Adrenal gland (tissue), 12 donors: Measurements from ENCODE around the gene RPS6KA2. TPM values are rescaled to one million over a fixed set of nuclear protein-coding genes. Genes with fewer than 3 reads are reported as not detected.

Source experiments
- DNase-seq, 7 donors: peaks; one replicate each; pipeline ENCODE4 v3.0.0-alpha.2; 2019 to 2020
- H3K27ac ChIP-seq, 5 donors: fragments of 200-600 bp; sonication (generic) in 4 of 5; 1 replicate in 3 of 5; 2 replicates in 2 of 5; pipeline versions ENCODE4 v1.5.1 to v1.8.0; 2016 to 2020; ENCODE audit warnings: mild to moderate bottlenecking in 1 of 5
- H3K27me3 ChIP-seq: fragments of 200-600 bp; 2 replicates; pipeline ENCODE4 v1.8.0; 2021
- H3K36me3 ChIP-seq, 2 donors: fragments of 200-600 bp; replicated peaks in 1 of 2; 1 replicate in 1 of 2; 2 replicates in 1 of 2; pipeline versions ENCODE4 v1.5.1 to v1.8.0; 2018 to 2022
- H3K4me1 ChIP-seq, 2 donors: fragments of 200-600 bp; replicated peaks in 1 of 2; 1 replicate in 1 of 2; 2 replicates in 1 of 2; pipeline versions ENCODE4 v1.5.1 to v1.8.0; 2018 to 2021
- H3K4me3 ChIP-seq, 4 donors: fragments of 200-600 bp; sonication (generic) in 3 of 4; one replicate each; pipeline ENCODE4 v1.5.1; 2016 to 2018
- H3K9me3 ChIP-seq, 3 donors: fragments of 200-600 bp; sonication (generic) in 1 of 3; replicated peaks in 1 of 3; 1 replicate in 2 of 3; 2 replicates in 1 of 3; pipeline versions ENCODE4 v1.5.1 to v1.8.0; 2016 to 2021
- POLR2A ChIP-seq, 2 donors: fragments of 450-650 bp; IDR thresholded peaks; one replicate each; pipeline ENCODE4 v1.6.1; 2017; ENCODE audit warnings: antibody characterized with exemption in 2 of 2, mild to moderate bottlenecking in 2 of 2, moderate library complexity in 1 of 2
- WGBS, 4 donors: extraction: QIAGEN DNeasy Blood & Tissue Kit in 2 of 4; methylation state at CpG; one replicate each; pipeline versions ENCODE4 v1.1.5 to v1.1.7; 2013 to 2017; 5-methylcytosine and 5-hydroxymethylcytosine counted together
- intact Hi-C, 2 donors: fragments of 100-400 bp; cut with DNase I; formaldehyde crosslinking; loops; one replicate each; pipeline versions ENCODE4 v1.14.1 to v1.15.0; 2022 to 2023
- polyA plus RNA-seq, 3 donors: library from polyadenylated mRNA; stranded (reverse); fragments of 200-250 nt in 2 of 3; fragments of 350-450 nt in 1 of 3; fragmentation: Illumina TruSeq in 1 of 3; extraction: RNeasy Lipid Tissue Mini Kit (QIAGEN cat#74804) in 1 of 3; gene quantifications; one replicate each; pipeline ENCODE4 v1.2.3, GENCODE V29; 2013 to 2014
- total RNA-seq, 9 donors: library from RNA; depleted of rRNA in 4 of 9; stranded (reverse); fragments of >200 nt in 4 of 9; fragments of 120-200 nt in 1 of 9; fragmentation: NEBNext Ultra II Directional in 1 of 9; extraction: Animal tissue kit (Norgen Biotek cat#: 25700) in 1 of 9; gene quantifications; one replicate each; pipeline versions ENCODE4 v1.1.0 to v1.2.4, GENCODE V29; 2013 to 2023
- TF ChIP-seq, protein P1 (sequence below), 6 experiments: fragments of 450-650 bp in 4 of 6; fragments of 200-600 bp in 2 of 6; sonication (generic) in 1 of 6; IDR thresholded peaks; 1 replicate in 5 of 6; 2 replicates in 1 of 6; pipeline versions ENCODE4 v1.5.1 to v1.8.0; 2016 to 2021; ENCODE audit warnings: antibody characterized with exemption in 6 of 6, mild to moderate bottlenecking in 2 of 6, moderate library complexity in 1 of 6
- donor health status: healthy with polysubstance abuse.
- donor health status: Bipolar disorder and iron deficiency.
- donor health status: DM: yes; HTN: yes; CAD: no.
- donor health status: DM: no; HTN: no; CAD: no.
- donor health status: DM: no; HTN: no; CAD: no.
- donor health status: DM: yes; HTN: yes; CAD: no.

Gene RPS6KA2
- total and polyA plus RNA-seq, 12 donors: 7.0 to 40.4 (median 26.2) TPM

DNA sequence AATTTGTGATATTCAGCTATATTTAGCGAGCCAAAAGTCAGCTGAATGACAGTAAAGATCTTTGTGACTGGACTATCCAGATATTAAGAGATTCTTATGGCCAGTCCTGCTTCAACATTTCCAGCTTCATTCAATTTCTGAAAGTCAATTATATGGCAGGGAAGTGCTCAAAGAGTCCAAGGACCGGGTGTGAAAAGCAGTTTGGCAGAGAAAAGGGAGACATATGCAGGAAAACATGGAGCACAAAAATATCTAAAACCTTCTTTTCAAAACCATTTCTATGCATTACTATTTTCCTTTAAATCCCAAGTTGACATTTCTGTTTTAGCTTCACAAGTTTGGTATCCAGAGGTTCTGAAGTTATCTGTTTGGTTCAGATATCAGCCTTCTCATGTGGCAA lies 249.3 kb downstream of the RPS6KA2 start:
- WGBS, 4 donors: 46 to 75% (median 48%) methylated on average over 2 of the region's 2 CpGs
- DNase-seq: no peak
- peaks cover 6 to 13% of the 10 kb centered on the region in 2 donors for H3K4me1 ChIP-seq
- no peak overlapping the region for H3K4me3 ChIP-seq
- H3K27me3 ChIP-seq: no peaks in the 10 kb centered on the region
- intact Hi-C loops: no loop called here
- H3K27ac ChIP-seq: no peak overlapping the region
- no peaks in the 10 kb centered on the region for H3K9me3 ChIP-seq
- H3K36me3 ChIP-seq: no peaks in the 10 kb centered on the region
- no peak for TF ChIP-seq POLR2A (IDR thresholded peaks at IDR 0.05)
- TF ChIP-seq, protein P1, sequence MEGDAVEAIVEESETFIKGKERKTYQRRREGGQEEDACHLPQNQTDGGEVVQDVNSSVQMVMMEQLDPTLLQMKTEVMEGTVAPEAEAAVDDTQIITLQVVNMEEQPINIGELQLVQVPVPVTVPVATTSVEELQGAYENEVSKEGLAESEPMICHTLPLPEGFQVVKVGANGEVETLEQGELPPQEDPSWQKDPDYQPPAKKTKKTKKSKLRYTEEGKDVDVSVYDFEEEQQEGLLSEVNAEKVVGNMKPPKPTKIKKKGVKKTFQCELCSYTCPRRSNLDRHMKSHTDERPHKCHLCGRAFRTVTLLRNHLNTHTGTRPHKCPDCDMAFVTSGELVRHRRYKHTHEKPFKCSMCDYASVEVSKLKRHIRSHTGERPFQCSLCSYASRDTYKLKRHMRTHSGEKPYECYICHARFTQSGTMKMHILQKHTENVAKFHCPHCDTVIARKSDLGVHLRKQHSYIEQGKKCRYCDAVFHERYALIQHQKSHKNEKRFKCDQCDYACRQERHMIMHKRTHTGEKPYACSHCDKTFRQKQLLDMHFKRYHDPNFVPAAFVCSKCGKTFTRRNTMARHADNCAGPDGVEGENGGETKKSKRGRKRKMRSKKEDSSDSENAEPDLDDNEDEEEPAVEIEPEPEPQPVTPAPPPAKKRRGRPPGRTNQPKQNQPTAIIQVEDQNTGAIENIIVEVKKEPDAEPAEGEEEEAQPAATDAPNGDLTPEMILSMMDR (IDR thresholded peaks at IDR 0.05): no peak

DNA sequence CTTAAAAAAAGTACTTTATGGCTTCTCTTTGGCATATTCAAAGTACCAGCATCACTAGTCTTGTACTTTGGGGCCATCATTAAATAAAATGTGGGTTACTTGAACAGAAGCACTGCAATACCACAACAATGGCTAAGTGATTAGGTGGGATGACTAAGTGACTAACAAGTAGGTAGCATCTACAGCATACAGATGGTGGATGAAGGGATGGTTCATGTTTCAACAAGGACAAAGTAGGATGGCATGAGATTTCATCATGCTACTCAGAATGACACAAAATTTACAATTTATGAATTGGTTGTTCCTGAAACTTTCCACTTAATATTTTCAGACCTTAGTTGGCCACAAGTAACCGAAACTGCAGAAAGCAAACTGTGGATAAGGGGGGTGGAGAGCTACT lies 252.0 kb downstream of the RPS6KA2 start:
- 93 to 100% (median 99%) methylated on average over 1 of the region's 1 CpG for WGBS, 4 donors
- no peak overlapping the region for H3K4me3 ChIP-seq
- no peak for DNase-seq
- no peaks in the 10 kb centered on the region for H3K27me3 ChIP-seq
- no peak for TF ChIP-seq POLR2A (IDR thresholded peaks at IDR 0.05)
- TF ChIP-seq, protein P1 (IDR thresholded peaks at IDR 0.05): no peak
- peaks cover 0 to 6% of the 10 kb centered on the region in 2 donors for H3K4me1 ChIP-seq
- no peaks in the 10 kb centered on the region for H3K9me3 ChIP-seq
- H3K27ac ChIP-seq: no peak overlapping the region
- intact Hi-C loops: no loop called here
- no peaks in the 10 kb centered on the region for H3K36me3 ChIP-seq

DNA sequence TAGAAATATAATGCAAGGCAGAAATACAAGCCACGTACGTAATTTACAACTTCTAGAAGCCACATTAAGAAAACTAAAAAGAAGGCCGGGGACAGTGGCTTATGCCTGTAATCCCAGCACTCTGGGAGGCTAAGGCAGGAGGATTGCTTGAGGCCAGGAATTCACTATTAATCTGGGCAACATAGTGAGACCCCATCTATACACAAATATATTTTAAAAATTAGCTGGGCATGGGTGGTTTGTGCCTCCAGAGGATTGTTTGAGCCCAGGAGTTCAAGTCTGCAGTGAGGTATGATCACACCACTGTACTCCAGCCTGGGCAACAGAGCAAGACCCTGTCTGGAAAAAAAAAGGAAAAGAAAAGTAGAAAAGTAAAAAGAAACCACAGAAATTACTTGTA lies 256.6 kb downstream of the RPS6KA2 start:
- Histone ChIP-seq H3K9me3 (no peaks in the 10 kb centered on the region), H3K4me1 (peaks cover 0 to 18% of the 10 kb centered on the region in 2 donors), H3K36me3 (no peaks in the 10 kb centered on the region), H3K27me3 (no peaks in the 10 kb centered on the region), H3K4me3 (no peak overlapping the region), H3K27ac (no peak overlapping the region)
- no peak for TF ChIP-seq POLR2A (IDR thresholded peaks at IDR 0.05)
- TF ChIP-seq, protein P1 (IDR thresholded peaks at IDR 0.05): no peak
- intact Hi-C loops: no loop called here
- DNase-seq: no peak
- WGBS, 4 donors: 91 to 98% (median 95%) methylated on average over 3 of the region's 3 CpGs

DNA sequence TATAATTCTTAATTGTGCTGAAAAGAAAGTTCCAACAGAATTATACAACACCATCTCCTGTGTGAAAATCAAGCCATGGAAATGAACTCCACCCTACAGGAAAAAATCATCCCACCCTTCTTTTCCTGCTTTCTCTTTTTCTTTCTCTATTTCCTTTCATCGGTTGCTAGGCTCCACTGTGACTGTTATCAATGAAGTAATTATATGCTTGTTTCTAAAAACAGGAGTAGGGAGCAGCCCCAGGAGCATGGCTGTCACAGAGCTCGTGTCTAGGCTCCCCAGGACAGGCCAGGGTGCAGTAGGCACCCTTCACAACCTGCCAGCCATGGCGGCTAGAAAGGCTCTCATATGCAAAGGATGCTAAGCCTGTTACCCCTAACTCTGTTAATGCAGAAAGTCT lies 257.3 kb downstream of the RPS6KA2 start:
- TF ChIP-seq, protein P1 (IDR thresholded peaks at IDR 0.05): no peak
- TF ChIP-seq POLR2A (IDR thresholded peaks at IDR 0.05): no peak
- no peak overlapping the region for H3K27ac ChIP-seq
- no peaks in the 10 kb centered on the region for H3K27me3 ChIP-seq
- DNase-seq: no peak
- H3K4me1 ChIP-seq: peaks cover 0 to 24% of the 10 kb centered on the region in 2 donors
- peaks cover 0 to under 1% of the 10 kb centered on the region in 2 donors for H3K36me3 ChIP-seq
- no peaks in the 10 kb centered on the region for H3K9me3 ChIP-seq
- intact Hi-C loops: no loop called here
- WGBS, 4 donors: 79 to 85% (median 80%) methylated on average over 3 of the region's 3 CpGs
- H3K4me3 ChIP-seq: no peak overlapping the region
